HFFc6 (cell line): Measurements from ENCODE around the gene WDR1. TPM values are rescaled to one million over a fixed set of nuclear protein-coding genes. Genes with fewer than 3 reads are reported as not detected.

Source experiments
- DNase-seq: peaks from one replicate; pipeline ENCODE4 v3.0.0-alpha.2; 2018
- H3K27ac Mint-ChIP-seq: 2 replicates; pipeline ENCODE4 v1.8.0; 2020; ENCODE audit warnings: mild to moderate bottlenecking, mixed read lengths
- H3K27me3 Mint-ChIP-seq: 2 replicates; pipeline ENCODE4 v1.8.0; 2021; ENCODE audit warnings: mild to moderate bottlenecking, moderate library complexity, mixed read lengths; ENCODE audit not compliant: insufficient read depth
- H3K36me3 Mint-ChIP-seq: 2 replicates; pipeline ENCODE4 v1.8.0; 2021; ENCODE audit warnings: low read depth, mixed read lengths
- H3K4me1 Mint-ChIP-seq: 2 replicates; pipeline ENCODE4 v1.8.0; 2020; ENCODE audit warnings: low read depth, mixed read lengths
- H3K4me3 Mint-ChIP-seq: 2 replicates; pipeline ENCODE4 v1.8.0; 2020; ENCODE audit warnings: mild to moderate bottlenecking, moderate library complexity, mixed read lengths
- H3K9me3 Mint-ChIP-seq: 2 replicates; pipeline ENCODE4 v1.8.0; 2020; ENCODE audit warnings: mild to moderate bottlenecking, mixed read lengths
- total RNA-seq, 6 experiments: library from RNA; stranded (reverse); fragmentation: NEBNext Ultra II Directional; extraction: Animal tissue kit (Norgen Biotek cat#: 25700); gene quantifications; 2 replicates in 1 of 6; 3 replicates in 5 of 6; pipeline ENCODE4 v1.2.3, GENCODE V29; 2021
- TF ChIP-seq, protein P1 (sequence below): fragments of 200-600 bp; sonication (generic); IDR thresholded peaks from 2 replicates; pipeline ENCODE4 v1.5.0; 2021; ENCODE audit warnings: antibody characterized with exemption, mild to moderate bottlenecking

Gene WDR1
- total RNA-seq, 6 experiments from 2014 or later, result 720 to 838 (median 782) TPM

GRCh38 chr4:10033191-10033881 lies 83.3 kb downstream of the WDR1 start:
- TF ChIP-seq, protein P1, sequence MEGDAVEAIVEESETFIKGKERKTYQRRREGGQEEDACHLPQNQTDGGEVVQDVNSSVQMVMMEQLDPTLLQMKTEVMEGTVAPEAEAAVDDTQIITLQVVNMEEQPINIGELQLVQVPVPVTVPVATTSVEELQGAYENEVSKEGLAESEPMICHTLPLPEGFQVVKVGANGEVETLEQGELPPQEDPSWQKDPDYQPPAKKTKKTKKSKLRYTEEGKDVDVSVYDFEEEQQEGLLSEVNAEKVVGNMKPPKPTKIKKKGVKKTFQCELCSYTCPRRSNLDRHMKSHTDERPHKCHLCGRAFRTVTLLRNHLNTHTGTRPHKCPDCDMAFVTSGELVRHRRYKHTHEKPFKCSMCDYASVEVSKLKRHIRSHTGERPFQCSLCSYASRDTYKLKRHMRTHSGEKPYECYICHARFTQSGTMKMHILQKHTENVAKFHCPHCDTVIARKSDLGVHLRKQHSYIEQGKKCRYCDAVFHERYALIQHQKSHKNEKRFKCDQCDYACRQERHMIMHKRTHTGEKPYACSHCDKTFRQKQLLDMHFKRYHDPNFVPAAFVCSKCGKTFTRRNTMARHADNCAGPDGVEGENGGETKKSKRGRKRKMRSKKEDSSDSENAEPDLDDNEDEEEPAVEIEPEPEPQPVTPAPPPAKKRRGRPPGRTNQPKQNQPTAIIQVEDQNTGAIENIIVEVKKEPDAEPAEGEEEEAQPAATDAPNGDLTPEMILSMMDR, result no peak
- Mint-ChIP-seq H3K4me3 (peak overlapping the region; percentile 53), H3K27me3 (peaks cover 5% of the 10 kb centered on the region), H3K36me3 (no peaks in the 10 kb centered on the region), H3K27ac (peak overlapping the region; percentile 62), H3K9me3 (no peaks in the 10 kb centered on the region), H3K4me1 (peaks cover 26% of the 10 kb centered on the region)
- DNase-seq, result peak; percentile 53

DNA sequence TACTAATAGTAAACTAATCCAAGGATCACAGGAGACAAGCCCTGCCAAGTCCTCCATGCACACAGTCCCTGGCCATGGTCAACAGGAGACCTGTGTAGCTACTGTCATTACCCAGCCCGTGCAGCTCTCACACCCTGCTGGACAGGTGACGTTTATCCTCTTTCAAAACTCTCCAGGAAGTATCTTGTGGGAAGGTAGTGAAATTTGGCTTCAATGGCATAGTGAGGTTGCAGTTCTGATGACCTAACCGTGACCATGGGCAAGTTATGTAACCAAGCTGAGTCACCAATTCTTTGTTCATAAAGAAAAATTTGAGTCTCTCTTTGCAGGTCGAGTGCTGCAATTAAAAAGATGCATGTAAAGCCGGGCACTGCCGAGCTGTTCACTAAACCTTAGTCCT lies 84.0 kb downstream of the WDR1 start:
- Mint-ChIP-seq H3K27me3 (peaks cover 5% of the 10 kb centered on the region), H3K27ac (peak overlapping the region; percentile 62), H3K36me3 (no peaks in the 10 kb centered on the region), H3K4me1 (peaks cover 26% of the 10 kb centered on the region), H3K4me3 (peak overlapping the region; percentile 53), H3K9me3 (no peaks in the 10 kb centered on the region)
- DNase-seq, result peak; percentile 51
- TF ChIP-seq, protein P1, result no peak

GRCh38 chr4:10031668-10032590 lies 84.7 kb downstream of the WDR1 start:
- H3K4me3 Mint-ChIP-seq, result no peak overlapping the region
- H3K9me3 Mint-ChIP-seq, result no peaks in the 10 kb centered on the region
- H3K4me1 Mint-ChIP-seq, result peaks cover 26% of the 10 kb centered on the region
- no peaks in the 10 kb centered on the region for H3K36me3 Mint-ChIP-seq
- H3K27ac Mint-ChIP-seq, result no peak overlapping the region
- TF ChIP-seq, protein P1, result no peak
- peaks cover 6% of the 10 kb centered on the region for H3K27me3 Mint-ChIP-seq
- no peak for DNase-seq

DNA sequence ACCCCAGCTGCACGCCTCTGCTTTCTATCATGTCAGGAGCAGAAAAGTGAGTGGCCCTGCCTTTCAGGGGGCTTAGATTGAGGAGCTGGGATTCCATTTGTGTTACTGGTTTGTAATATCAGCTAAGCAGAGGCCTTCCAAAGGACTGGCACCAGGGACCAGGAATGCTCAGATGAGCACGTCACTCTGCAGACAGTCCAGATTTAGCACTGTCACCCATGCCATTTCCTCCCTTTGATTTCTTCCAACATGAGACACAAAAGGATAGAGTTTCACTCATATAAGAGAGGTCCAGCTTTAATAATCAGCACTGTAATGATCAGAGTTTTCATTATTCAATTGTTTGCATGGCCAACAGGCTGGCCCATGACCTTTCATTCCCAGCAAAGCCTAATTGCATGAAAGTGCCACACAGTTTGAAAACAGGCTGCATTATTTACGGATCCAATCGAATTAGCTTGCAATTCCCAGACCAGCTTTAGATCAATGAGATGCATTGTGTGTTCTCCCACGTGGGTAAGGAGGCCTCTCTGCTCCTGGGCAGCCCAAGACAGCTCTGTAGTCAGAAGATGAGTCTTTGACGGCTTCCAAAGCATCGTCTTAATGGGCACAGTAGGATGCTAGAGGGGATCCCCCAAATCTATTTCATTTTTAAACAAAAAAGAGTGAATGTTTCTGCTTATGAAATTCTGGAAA lies 85.5 kb downstream of the WDR1 start:
- Mint-ChIP-seq H3K4me3 (no peak overlapping the region), H3K9me3 (no peaks in the 10 kb centered on the region), H3K27me3 (peaks cover 8% of the 10 kb centered on the region), H3K27ac (no peak overlapping the region), H3K36me3 (no peaks in the 10 kb centered on the region), H3K4me1 (peaks cover 26% of the 10 kb centered on the region)
- no peak for DNase-seq
- TF ChIP-seq, protein P1, result no peak

GRCh38 chr4:10029403-10029802 lies 87.2 kb downstream of the WDR1 start:
- Mint-ChIP-seq H3K4me3 (no peak overlapping the region), H3K27me3 (peaks cover 18% of the 10 kb centered on the region), H3K9me3 (no peaks in the 10 kb centered on the region), H3K36me3 (no peaks in the 10 kb centered on the region), H3K4me1 (peaks cover 26% of the 10 kb centered on the region), H3K27ac (no peak overlapping the region)
- TF ChIP-seq, protein P1, result no peak
- DNase-seq, result no peak
